Suprapubic skin (tissue), 4 donors: ENCODE measurements around the gene CPEB2. TPM values are rescaled to one million over a fixed set of nuclear protein-coding genes. Genes with fewer than 3 reads are reported as not detected.

Experiments used
- DNase-seq, 2 donors: peaks; one replicate each; pipeline ENCODE4 v3.0.0-alpha.2; 2019; ENCODE audit warnings: low spot score in 2 of 2
- H3K27ac ChIP-seq: fragments of 200-600 bp; sonication (generic); one replicate; pipeline ENCODE4 v1.5.1; 2019
- H3K27me3 ChIP-seq: fragments of 200-600 bp; sonication (generic); one replicate; pipeline ENCODE4 v1.5.1; 2019
- H3K36me3 ChIP-seq: fragments of 200-600 bp; sonication (generic); one replicate; pipeline ENCODE4 v1.5.1; 2019
- H3K4me1 ChIP-seq: fragments of 200-600 bp; sonication (generic); one replicate; pipeline ENCODE4 v1.5.1; 2019
- H3K4me3 ChIP-seq: fragments of 200-600 bp; sonication (generic); one replicate; pipeline ENCODE4 v1.5.1; 2019; ENCODE audit warnings: mild to moderate bottlenecking
- H3K9me3 ChIP-seq: fragments of 200-600 bp; sonication (generic); one replicate; pipeline ENCODE4 v1.5.1; 2019
- CTCF ChIP-seq, 2 donors: fragments of 200-600 bp in 1 of 2; fragments of 450-650 bp in 1 of 2; sonication (generic) in 1 of 2; IDR thresholded peaks; one replicate each; pipeline ENCODE4 v1.5.1; 2016 to 2019; ENCODE audit warnings: antibody characterized with exemption in 2 of 2, mild to moderate bottlenecking in 1 of 2, moderate library complexity in 1 of 2
- EP300 ChIP-seq: sonication (generic); formaldehyde crosslinking; IDR thresholded peaks from one replicate; pipeline ENCODE4 v1.6.1; 2017; ENCODE audit warnings: antibody characterized with exemption
- POLR2A ChIP-seq, 2 donors: fragments of 450-650 bp; IDR thresholded peaks; one replicate each; pipeline ENCODE4 v1.6.1; 2017; ENCODE audit warnings: antibody characterized with exemption in 2 of 2, mild to moderate bottlenecking in 2 of 2, moderate library complexity in 2 of 2
- POLR2AphosphoS5 ChIP-seq, 3 donors: sonication (generic); formaldehyde crosslinking; IDR thresholded peaks; one replicate each; pipeline ENCODE4 v1.6.1; 2017; ENCODE audit warnings: antibody characterized with exemption in 3 of 3
- WGBS: methylation state at CpG from one replicate; pipeline ENCODE4 v1.1.5; 2018; 5-methylcytosine and 5-hydroxymethylcytosine counted together
- total RNA-seq, 4 donors: library from RNA; depleted of rRNA; stranded (reverse); fragments of >200 nt; gene quantifications; one replicate each; pipeline ENCODE4 v1.1.0, GENCODE V29; 2016

CPEB2 gene
- total RNA-seq, 4 donors from 2014 or later, result 43.6 to 70.1 (median 49.8) TPM

GRCh38 chr4:15004739-15005301 lies 2.5 kb downstream of the CPEB2 start:
- peak overlapping the region; percentile 99 for H3K27ac ChIP-seq
- H3K36me3 ChIP-seq, result peaks cover 11% of the 10 kb centered on the region
- H3K27me3 ChIP-seq, result no peaks in the 10 kb centered on the region
- 0% methylated on average over 25 of the region's 43 CpGs for WGBS
- DNase-seq, result peak; percentile 91 to 93
- no peaks in the 10 kb centered on the region for H3K9me3 ChIP-seq
- TF ChIP-seq POLR2AphosphoS5 (IDR thresholded peaks at IDR 0.05), result peak in 2 of 3 donors; percentile 43 to 45
- TF ChIP-seq POLR2A (IDR thresholded peaks at IDR 0.05), result no peak
- TF ChIP-seq EP300, result no peak
- H3K4me3 ChIP-seq, result peak overlapping the region; percentile 100
- H3K4me1 ChIP-seq, result peaks cover 34% of the 10 kb centered on the region

- Histone ChIP-seq H3K27me3 (no peaks in the 10 kb centered on the region), H3K4me3 (peak overlapping the region; percentile 100), H3K27ac (peak overlapping the region; percentile 99), H3K36me3 (peaks cover 12% of the 10 kb centered on the region), H3K4me1 (peaks cover 34% of the 10 kb centered on the region), H3K9me3 (no peaks in the 10 kb centered on the region)
- DNase-seq, result no peak
- TF ChIP-seq POLR2A (IDR thresholded peaks at IDR 0.05), result no peak
- 23% methylated on average over 4 of the region's 4 CpGs for WGBS
Observed at GRCh38 chr4:15005474-15006115, 3.3 kb downstream of the CPEB2 start.

GRCh38 chr4:15006416-15007024 lies 4.2 kb downstream of the CPEB2 start:
- DNase-seq, result no peak
- Histone ChIP-seq H3K27ac (no peak overlapping the region), H3K36me3 (peaks cover 17% of the 10 kb centered on the region), H3K4me3 (peak overlapping the region; percentile 100), H3K27me3 (no peaks in the 10 kb centered on the region), H3K9me3 (no peaks in the 10 kb centered on the region), H3K4me1 (peaks cover 32% of the 10 kb centered on the region)
- WGBS, result 30% methylated on average over 2 of the region's 2 CpGs
- TF ChIP-seq POLR2AphosphoS5 (IDR thresholded peaks at IDR 0.05), result no peak
- peak in 1 of 2 donors; percentile 31 for TF ChIP-seq CTCF (IDR thresholded peaks at IDR 0.05)
- TF ChIP-seq POLR2A (IDR thresholded peaks at IDR 0.05), result no peak

- 66% methylated on average over 6 of the region's 6 CpGs for WGBS
- Histone ChIP-seq H3K27me3 (no peaks in the 10 kb centered on the region), H3K27ac (no peak overlapping the region), H3K4me1 (peaks cover 32% of the 10 kb centered on the region), H3K9me3 (no peaks in the 10 kb centered on the region), H3K36me3 (peaks cover 17% of the 10 kb centered on the region), H3K4me3 (no peak overlapping the region)
- no peak for DNase-seq
- no peak for TF ChIP-seq EP300
- TF ChIP-seq POLR2A (IDR thresholded peaks at IDR 0.05), result no peak
- TF ChIP-seq CTCF (IDR thresholded peaks at IDR 0.05), result no peak
- no peak for TF ChIP-seq POLR2AphosphoS5 (IDR thresholded peaks at IDR 0.05)
Observed at GRCh38 chr4:15007201-15007600, 4.9 kb downstream of the CPEB2 start.

GRCh38 chr4:15010038-15010585 lies 7.8 kb downstream of the CPEB2 start:
- no peaks in the 10 kb centered on the region for H3K27me3 ChIP-seq
- no peak overlapping the region for H3K4me3 ChIP-seq
- peaks cover 24% of the 10 kb centered on the region for H3K36me3 ChIP-seq
- TF ChIP-seq EP300 (no peak), POLR2AphosphoS5 (IDR thresholded peaks at IDR 0.05) (no peak), CTCF (IDR thresholded peaks at IDR 0.05) (no peak), POLR2A (IDR thresholded peaks at IDR 0.05) (no peak)
- no peaks in the 10 kb centered on the region for H3K9me3 ChIP-seq
- peaks cover 42% of the 10 kb centered on the region for H3K4me1 ChIP-seq
- no peak overlapping the region for H3K27ac ChIP-seq
- no peak for DNase-seq

GRCh38 chr4:15011166-15011565 lies 8.9 kb downstream of the CPEB2 start:
- no peak for DNase-seq
- H3K27ac ChIP-seq, result no peak overlapping the region
- no peak for TF ChIP-seq POLR2AphosphoS5 (IDR thresholded peaks at IDR 0.05)
- TF ChIP-seq POLR2A (IDR thresholded peaks at IDR 0.05), result no peak
- TF ChIP-seq CTCF (IDR thresholded peaks at IDR 0.05), result no peak
- no peak for TF ChIP-seq EP300
- H3K27me3 ChIP-seq, result no peaks in the 10 kb centered on the region
- peaks cover 37% of the 10 kb centered on the region for H3K4me1 ChIP-seq
- no peak overlapping the region for H3K4me3 ChIP-seq
- H3K36me3 ChIP-seq, result peaks cover 33% of the 10 kb centered on the region
- 96% methylated on average over 9 of the region's 9 CpGs for WGBS
- no peaks in the 10 kb centered on the region for H3K9me3 ChIP-seq
